GM23338 (cell line): Measurements from ENCODE around the gene KARS1. TPM values are rescaled to one million over a fixed set of nuclear protein-coding genes. Genes with fewer than 3 reads are reported as not detected.

Source experiments
- ATAC-seq: fragments of 200-7000 bp; cut with Tn5 transposase; 3 replicates; pipeline ENCODE4 v1.9.1; 2020
- DNase-seq: peaks from one replicate; pipeline ENCODE4 v3.0.0-alpha.2; 2015; ENCODE audit warnings: low spot score
- H2AFZ ChIP-seq: fragments of 200-600 bp; sonication (generic); 2 replicates; pipeline ENCODE4 v1.8.0; 2016; ENCODE audit warnings: antibody characterized with exemption, mild to moderate bottlenecking, moderate library complexity
- H3F3A ChIP-seq: fragments of 200-600 bp; sonication (generic); replicated peaks from 2 replicates; pipeline ENCODE4 v1.8.0; 2017; ENCODE audit warnings: antibody characterized with exemption, mixed run types, low read depth
- H3K27ac ChIP-seq: fragments of 200-600 bp; sonication (generic); 2 replicates; pipeline ENCODE4 v1.6.1; 2016; ENCODE audit warnings: low read depth
- H3K27me3 ChIP-seq: fragments of 200-600 bp; sonication (generic); 2 replicates; pipeline ENCODE4 v1.8.0; 2016; ENCODE audit warnings: mild to moderate bottlenecking, mixed run types, moderate library complexity; ENCODE audit not compliant: insufficient read depth
- H3K36me3 ChIP-seq: fragments of 200-600 bp; sonication (generic); 2 replicates; pipeline ENCODE4 v1.8.0; 2016; ENCODE audit warnings: mild to moderate bottlenecking; ENCODE audit not compliant: insufficient read depth
- H3K4me1 ChIP-seq: fragments of 200-600 bp; sonication (generic); 2 replicates; pipeline ENCODE4 v1.8.0; 2016; ENCODE audit warnings: mild to moderate bottlenecking, moderate library complexity; ENCODE audit not compliant: insufficient read depth
- H3K4me2 ChIP-seq: fragments of 200-600 bp; sonication (generic); 2 replicates; pipeline ENCODE4 v1.7.1; 2017; ENCODE audit warnings: mixed run types
- H3K4me3 ChIP-seq: fragments of 200-600 bp; sonication (generic); 2 replicates; pipeline ENCODE4 v1.6.1; 2016; ENCODE audit warnings: mixed run types
- H3K79me2 ChIP-seq: fragments of 200-600 bp; sonication (generic); replicated peaks from 2 replicates; pipeline ENCODE4 v1.8.0; 2017; ENCODE audit warnings: mild to moderate bottlenecking; ENCODE audit not compliant: insufficient read depth
- H3K9me2 ChIP-seq: fragments of 200-600 bp; sonication (generic); 2 replicates; pipeline ENCODE4 v1.8.0; 2017; ENCODE audit not compliant: insufficient read depth
- H4K20me1 ChIP-seq: fragments of 200-600 bp; sonication (generic); replicated peaks from 2 replicates; pipeline ENCODE4 v1.8.0; 2017; ENCODE audit warnings: mild to moderate bottlenecking; ENCODE audit not compliant: insufficient read depth
- H3K27ac Mint-ChIP-seq: 2 replicates; pipeline ENCODE4 v1.8.0; 2020; ENCODE audit warnings: inconsistent platforms, mild to moderate bottlenecking, moderate library complexity, mixed read lengths
- H3K27me3 Mint-ChIP-seq: 3 replicates; pipeline ENCODE4 v1.8.0; 2022; ENCODE audit warnings: low read depth, mild to moderate bottlenecking, moderate library complexity, mixed read lengths, inconsistent platforms; ENCODE audit not compliant: insufficient read depth, poor library complexity
- H3K36me3 Mint-ChIP-seq: 3 replicates; pipeline ENCODE4 v1.8.0; 2021; ENCODE audit warnings: low read depth, mild to moderate bottlenecking, inconsistent platforms, moderate library complexity, mixed read lengths
- H3K4me1 Mint-ChIP-seq: 3 replicates; pipeline ENCODE4 v1.8.0; 2020; ENCODE audit warnings: mild to moderate bottlenecking, inconsistent platforms, mixed read lengths
- H3K4me3 Mint-ChIP-seq: 3 replicates; pipeline ENCODE4 v1.8.0; 2021; ENCODE audit warnings: moderate library complexity, mild to moderate bottlenecking, inconsistent platforms, mixed read lengths
- H3K9me3 Mint-ChIP-seq: 3 replicates; pipeline ENCODE4 v1.8.0; 2020; ENCODE audit warnings: moderate library complexity, mild to moderate bottlenecking, inconsistent platforms, mixed read lengths
- CTCF ChIP-seq, 2 experiments: fragments of 200-600 bp in 1 of 2; sonication (generic) in 1 of 2; conservative IDR thresholded peaks; 2 replicates each; pipeline versions ENCODE4 v1.5.1 to v1.6.1; 2016 to 2017; ENCODE audit warnings: antibody characterized with exemption in 2 of 2, low read depth in 2 of 2, mild to moderate bottlenecking in 2 of 2, moderate library complexity in 1 of 2
- JUNB ChIP-seq: IDR thresholded peaks from one replicate; pipeline ENCODE4 v1.6.1; 2016; ENCODE audit warnings: antibody characterized with exemption; ENCODE audit not compliant: unreplicated experiment
- NANOG ChIP-seq: IDR thresholded peaks from 2 replicates; pipeline ENCODE4 v1.6.1; 2016; ENCODE audit warnings: antibody characterized with exemption, borderline replicate concordance
- POLR2AphosphoS5 ChIP-seq: IDR thresholded peaks from 2 replicates; pipeline ENCODE4 v1.6.1; 2016; ENCODE audit warnings: antibody characterized with exemption, low read depth
- REST ChIP-seq: IDR thresholded peaks from one replicate; pipeline ENCODE4 v1.6.1; 2018; ENCODE audit warnings: antibody characterized with exemption; ENCODE audit not compliant: unreplicated experiment
- STAT1 ChIP-seq: IDR thresholded peaks from one replicate; pipeline ENCODE4 v1.6.1; 2016; ENCODE audit warnings: antibody characterized with exemption; ENCODE audit not compliant: unreplicated experiment
- ZNF114 ChIP-seq: fragments of 250-450 bp; sonication (Bioruptor Pico); IDR thresholded peaks from 2 replicates; pipeline ENCODE4 v1.5.0; 2020; ENCODE audit warnings: mild to moderate bottlenecking, moderate library complexity
- ZNF331 ChIP-seq: fragments of 250-450 bp; sonication (Bioruptor Pico); IDR thresholded peaks from 2 replicates; pipeline ENCODE4 v1.5.0; 2020; ENCODE audit warnings: low read depth, mild to moderate bottlenecking, moderate library complexity
- ZNF462 ChIP-seq: fragments of 250-450 bp; sonication (Bioruptor Pico); IDR thresholded peaks from 2 replicates; pipeline ENCODE4 v1.5.0; 2020; ENCODE audit warnings: mild to moderate bottlenecking, moderate library complexity
- polyA plus RNA-seq: library from polyadenylated mRNA; unstranded; fragments of >200 nt; fragmentation: Nextera tagmentation; extraction: Ambion mirVana; gene quantifications from 2 replicates; pipeline ENCODE4 v1.2.1, GENCODE V29; 2016
- total RNA-seq: library from RNA; depleted of rRNA; stranded (reverse); fragments of >200 nt; shearing (Covaris generic); gene quantifications from 2 replicates; pipeline ENCODE4 v1.2.3, GENCODE V29; 2014

The KARS1 gene
- total and polyA plus RNA-seq, 2 experiments from 2014 or later, result 220 to 229 TPM

- TF ChIP-seq REST (no peak), NANOG (no peak), ZNF331 (no peak), ZNF462 (CRISPR knock-in tag) (no peak), CTCF (conservative IDR thresholded peaks at IDR 0.05; ENCODE audit: low read depth in 2 of 2) (no peak), STAT1 (no peak), JUNB (no peak), POLR2AphosphoS5 (no peak), ZNF114 (CRISPR knock-in tag) (no peak)
- Mint-ChIP-seq H3K4me3 (0 out of 3 replicates have a peak overlapping the region, but pooled peaks have one; percentile 97), H3K9me3 (no peaks in the 10 kb centered on the region), H3K4me1 (peaks cover 4% of the 10 kb centered on the region), H3K36me3 (peaks cover 42% of the 10 kb centered on the region), H3K27ac (no peak overlapping the region; the same call in 1 of the 2 replicates), H3K27me3 (peaks cover 2% of the 10 kb centered on the region)
- H3K9me2 ChIP-seq, result no peaks in the 10 kb centered on the region
- H3K36me3 ChIP-seq, result peaks cover 10% of the 10 kb centered on the region
- H3K27ac ChIP-seq, result no peak overlapping the region
- no peaks in the 10 kb centered on the region; the same call in 1 of the 2 replicates for H4K20me1 ChIP-seq
- no peak overlapping the region for H3K4me2 ChIP-seq
- H3K4me3 ChIP-seq, result no peak overlapping the region
- H3K4me1 ChIP-seq, result peaks cover 7% of the 10 kb centered on the region; the same call in 1 of the 2 replicates
- no peaks in the 10 kb centered on the region for H3K27me3 ChIP-seq
- no peak overlapping the region for H2AFZ ChIP-seq
- no peak for ATAC-seq
- peaks cover 10% of the 10 kb centered on the region; the same call in 1 of the 2 replicates for H3K79me2 ChIP-seq
- H3F3A ChIP-seq, result peaks cover 2% of the 10 kb centered on the region; the same call in 1 of the 2 replicates
- no peak for DNase-seq
Observed at GRCh38 chr16:75620326-75621169, 26.9 kb downstream of the KARS1 start.
